Measurements from ENCODE around the gene ASCC3. TPM values are rescaled to one million over a fixed set of nuclear protein-coding genes. Genes with fewer than 3 reads are reported as not detected.
A peak's percentile ranks its signal among the peaks of the same experiment; 100 is the strongest.

ASCC3 gene
- total and polyA plus RNA-seq, 2 experiments from 2014 or later: 92.9 to 129 TPM

DNA sequence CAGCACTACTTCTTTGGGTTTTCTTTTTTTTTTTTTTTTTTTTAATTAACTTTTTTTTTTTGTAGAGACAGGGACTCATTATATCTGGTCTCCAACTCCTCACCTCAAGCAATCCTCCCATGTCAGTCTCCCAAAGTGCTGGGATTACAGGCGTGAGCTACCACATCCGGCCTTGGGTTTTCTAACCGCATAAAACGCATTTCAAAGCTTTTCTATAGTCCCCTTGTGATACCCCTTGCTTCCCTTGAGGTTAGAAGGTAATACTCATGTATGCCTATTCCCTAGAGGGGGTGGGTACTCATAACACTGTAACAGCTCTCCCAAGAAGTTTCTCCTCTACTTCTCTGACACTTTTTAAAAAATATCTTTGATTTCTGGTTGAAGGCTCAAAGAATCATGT lies 23.9 kb upstream of the ASCC3 start:
- H3K27ac Mint-ChIP-seq: no peak overlapping the region
- H3K9me3 Mint-ChIP-seq: peaks cover 3% of the 10 kb centered on the region; the same call in 2 of the 3 replicates
- no peaks in the 10 kb centered on the region for H3K9me2 ChIP-seq (ENCODE audit: insufficient read depth)
- TF ChIP-seq EZH2 (IDR thresholded peaks at IDR 0.05; ENCODE audit: low read depth, unreplicated experiment): no peak
- TF ChIP-seq POLR2AphosphoS5 (IDR thresholded peaks at IDR 0.05; ENCODE audit: low read depth): no peak
- TF ChIP-seq, protein P1, sequence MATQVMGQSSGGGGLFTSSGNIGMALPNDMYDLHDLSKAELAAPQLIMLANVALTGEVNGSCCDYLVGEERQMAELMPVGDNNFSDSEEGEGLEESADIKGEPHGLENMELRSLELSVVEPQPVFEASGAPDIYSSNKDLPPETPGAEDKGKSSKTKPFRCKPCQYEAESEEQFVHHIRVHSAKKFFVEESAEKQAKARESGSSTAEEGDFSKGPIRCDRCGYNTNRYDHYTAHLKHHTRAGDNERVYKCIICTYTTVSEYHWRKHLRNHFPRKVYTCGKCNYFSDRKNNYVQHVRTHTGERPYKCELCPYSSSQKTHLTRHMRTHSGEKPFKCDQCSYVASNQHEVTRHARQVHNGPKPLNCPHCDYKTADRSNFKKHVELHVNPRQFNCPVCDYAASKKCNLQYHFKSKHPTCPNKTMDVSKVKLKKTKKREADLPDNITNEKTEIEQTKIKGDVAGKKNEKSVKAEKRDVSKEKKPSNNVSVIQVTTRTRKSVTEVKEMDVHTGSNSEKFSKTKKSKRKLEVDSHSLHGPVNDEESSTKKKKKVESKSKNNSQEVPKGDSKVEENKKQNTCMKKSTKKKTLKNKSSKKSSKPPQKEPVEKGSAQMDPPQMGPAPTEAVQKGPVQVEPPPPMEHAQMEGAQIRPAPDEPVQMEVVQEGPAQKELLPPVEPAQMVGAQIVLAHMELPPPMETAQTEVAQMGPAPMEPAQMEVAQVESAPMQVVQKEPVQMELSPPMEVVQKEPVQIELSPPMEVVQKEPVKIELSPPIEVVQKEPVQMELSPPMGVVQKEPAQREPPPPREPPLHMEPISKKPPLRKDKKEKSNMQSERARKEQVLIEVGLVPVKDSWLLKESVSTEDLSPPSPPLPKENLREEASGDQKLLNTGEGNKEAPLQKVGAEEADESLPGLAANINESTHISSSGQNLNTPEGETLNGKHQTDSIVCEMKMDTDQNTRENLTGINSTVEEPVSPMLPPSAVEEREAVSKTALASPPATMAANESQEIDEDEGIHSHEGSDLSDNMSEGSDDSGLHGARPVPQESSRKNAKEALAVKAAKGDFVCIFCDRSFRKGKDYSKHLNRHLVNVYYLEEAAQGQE (IDR thresholded peaks at IDR 0.05; ENCODE audit: unreplicated experiment): no peak
- TF ChIP-seq, protein P2, sequence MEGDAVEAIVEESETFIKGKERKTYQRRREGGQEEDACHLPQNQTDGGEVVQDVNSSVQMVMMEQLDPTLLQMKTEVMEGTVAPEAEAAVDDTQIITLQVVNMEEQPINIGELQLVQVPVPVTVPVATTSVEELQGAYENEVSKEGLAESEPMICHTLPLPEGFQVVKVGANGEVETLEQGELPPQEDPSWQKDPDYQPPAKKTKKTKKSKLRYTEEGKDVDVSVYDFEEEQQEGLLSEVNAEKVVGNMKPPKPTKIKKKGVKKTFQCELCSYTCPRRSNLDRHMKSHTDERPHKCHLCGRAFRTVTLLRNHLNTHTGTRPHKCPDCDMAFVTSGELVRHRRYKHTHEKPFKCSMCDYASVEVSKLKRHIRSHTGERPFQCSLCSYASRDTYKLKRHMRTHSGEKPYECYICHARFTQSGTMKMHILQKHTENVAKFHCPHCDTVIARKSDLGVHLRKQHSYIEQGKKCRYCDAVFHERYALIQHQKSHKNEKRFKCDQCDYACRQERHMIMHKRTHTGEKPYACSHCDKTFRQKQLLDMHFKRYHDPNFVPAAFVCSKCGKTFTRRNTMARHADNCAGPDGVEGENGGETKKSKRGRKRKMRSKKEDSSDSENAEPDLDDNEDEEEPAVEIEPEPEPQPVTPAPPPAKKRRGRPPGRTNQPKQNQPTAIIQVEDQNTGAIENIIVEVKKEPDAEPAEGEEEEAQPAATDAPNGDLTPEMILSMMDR (conservative IDR thresholded peaks at IDR 0.05; ENCODE audit: low read depth in 2 of 2): no peak
- no peak for TF ChIP-seq ZNF114 (CRISPR knock-in tag; IDR thresholded peaks at IDR 0.05)
- TF ChIP-seq, protein P3, sequence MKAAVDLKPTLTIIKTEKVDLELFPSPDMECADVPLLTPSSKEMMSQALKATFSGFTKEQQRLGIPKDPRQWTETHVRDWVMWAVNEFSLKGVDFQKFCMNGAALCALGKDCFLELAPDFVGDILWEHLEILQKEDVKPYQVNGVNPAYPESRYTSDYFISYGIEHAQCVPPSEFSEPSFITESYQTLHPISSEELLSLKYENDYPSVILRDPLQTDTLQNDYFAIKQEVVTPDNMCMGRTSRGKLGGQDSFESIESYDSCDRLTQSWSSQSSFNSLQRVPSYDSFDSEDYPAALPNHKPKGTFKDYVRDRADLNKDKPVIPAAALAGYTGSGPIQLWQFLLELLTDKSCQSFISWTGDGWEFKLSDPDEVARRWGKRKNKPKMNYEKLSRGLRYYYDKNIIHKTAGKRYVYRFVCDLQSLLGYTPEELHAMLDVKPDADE (IDR thresholded peaks at IDR 0.05): no peak
- TF ChIP-seq NANOG (IDR thresholded peaks at IDR 0.05; ENCODE audit: borderline replicate concordance): no peak
- TF ChIP-seq ZNF331 (CRISPR knock-in tag; IDR thresholded peaks at IDR 0.05; ENCODE audit: low read depth): no peak
- TF ChIP-seq, protein P4, sequence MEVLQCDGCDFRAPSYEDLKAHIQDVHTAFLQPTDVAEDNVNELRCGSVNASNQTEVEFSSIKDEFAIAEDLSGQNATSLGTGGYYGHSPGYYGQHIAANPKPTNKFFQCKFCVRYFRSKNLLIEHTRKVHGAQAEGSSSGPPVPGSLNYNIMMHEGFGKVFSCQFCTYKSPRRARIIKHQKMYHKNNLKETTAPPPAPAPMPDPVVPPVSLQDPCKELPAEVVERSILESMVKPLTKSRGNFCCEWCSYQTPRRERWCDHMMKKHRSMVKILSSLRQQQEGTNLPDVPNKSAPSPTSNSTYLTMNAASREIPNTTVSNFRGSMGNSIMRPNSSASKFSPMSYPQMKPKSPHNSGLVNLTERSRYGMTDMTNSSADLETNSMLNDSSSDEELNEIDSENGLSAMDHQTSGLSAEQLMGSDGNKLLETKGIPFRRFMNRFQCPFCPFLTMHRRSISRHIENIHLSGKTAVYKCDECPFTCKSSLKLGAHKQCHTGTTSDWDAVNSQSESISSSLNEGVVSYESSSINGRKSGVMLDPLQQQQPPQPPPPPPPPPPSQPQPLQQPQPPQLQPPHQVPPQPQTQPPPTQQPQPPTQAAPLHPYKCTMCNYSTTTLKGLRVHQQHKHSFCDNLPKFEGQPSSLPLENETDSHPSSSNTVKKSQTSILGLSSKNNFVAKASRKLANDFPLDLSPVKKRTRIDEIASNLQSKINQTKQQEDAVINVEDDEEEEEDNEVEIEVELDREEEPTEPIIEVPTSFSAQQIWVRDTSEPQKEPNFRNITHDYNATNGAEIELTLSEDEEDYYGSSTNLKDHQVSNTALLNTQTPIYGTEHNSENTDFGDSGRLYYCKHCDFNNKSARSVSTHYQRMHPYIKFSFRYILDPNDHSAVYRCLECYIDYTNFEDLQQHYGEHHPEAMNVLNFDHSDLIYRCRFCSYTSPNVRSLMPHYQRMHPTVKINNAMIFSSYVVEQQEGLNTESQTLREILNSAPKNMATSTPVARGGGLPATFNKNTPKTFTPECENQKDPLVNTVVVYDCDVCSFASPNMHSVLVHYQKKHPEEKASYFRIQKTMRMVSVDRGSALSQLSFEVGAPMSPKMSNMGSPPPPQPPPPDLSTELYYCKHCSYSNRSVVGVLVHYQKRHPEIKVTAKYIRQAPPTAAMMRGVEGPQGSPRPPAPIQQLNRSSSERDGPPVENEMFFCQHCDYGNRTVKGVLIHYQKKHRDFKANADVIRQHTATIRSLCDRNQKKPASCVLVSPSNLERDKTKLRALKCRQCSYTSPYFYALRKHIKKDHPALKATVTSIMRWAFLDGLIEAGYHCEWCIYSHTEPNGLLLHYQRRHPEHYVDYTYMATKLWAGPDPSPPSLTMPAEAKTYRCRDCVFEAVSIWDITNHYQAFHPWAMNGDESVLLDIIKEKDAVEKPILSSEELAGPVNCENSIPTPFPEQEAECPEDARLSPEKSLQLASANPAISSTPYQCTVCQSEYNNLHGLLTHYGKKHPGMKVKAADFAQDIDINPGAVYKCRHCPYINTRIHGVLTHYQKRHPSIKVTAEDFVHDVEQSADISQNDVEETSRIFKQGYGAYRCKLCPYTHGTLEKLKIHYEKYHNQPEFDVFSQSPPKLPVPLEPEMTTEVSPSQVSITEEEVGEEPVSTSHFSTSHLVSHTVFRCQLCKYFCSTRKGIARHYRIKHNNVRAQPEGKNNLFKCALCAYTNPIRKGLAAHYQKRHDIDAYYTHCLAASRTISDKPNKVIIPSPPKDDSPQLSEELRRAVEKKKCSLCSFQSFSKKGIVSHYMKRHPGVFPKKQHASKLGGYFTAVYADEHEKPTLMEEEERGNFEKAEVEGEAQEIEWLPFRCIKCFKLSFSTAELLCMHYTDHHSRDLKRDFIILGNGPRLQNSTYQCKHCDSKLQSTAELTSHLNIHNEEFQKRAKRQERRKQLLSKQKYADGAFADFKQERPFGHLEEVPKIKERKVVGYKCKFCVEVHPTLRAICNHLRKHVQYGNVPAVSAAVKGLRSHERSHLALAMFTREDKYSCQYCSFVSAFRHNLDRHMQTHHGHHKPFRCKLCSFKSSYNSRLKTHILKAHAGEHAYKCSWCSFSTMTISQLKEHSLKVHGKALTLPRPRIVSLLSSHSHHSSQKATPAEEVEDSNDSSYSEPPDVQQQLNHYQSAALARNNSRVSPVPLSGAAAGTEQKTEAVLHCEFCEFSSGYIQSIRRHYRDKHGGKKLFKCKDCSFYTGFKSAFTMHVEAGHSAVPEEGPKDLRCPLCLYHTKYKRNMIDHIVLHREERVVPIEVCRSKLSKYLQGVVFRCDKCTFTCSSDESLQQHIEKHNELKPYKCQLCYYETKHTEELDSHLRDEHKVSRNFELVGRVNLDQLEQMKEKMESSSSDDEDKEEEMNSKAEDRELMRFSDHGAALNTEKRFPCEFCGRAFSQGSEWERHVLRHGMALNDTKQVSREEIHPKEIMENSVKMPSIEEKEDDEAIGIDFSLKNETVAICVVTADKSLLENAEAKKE (CRISPR knock-in tag; IDR thresholded peaks at IDR 0.05): no peak
- TF ChIP-seq JUNB (IDR thresholded peaks at IDR 0.05; ENCODE audit: unreplicated experiment): no peak
- TF ChIP-seq EZH2phosphoT487 (IDR thresholded peaks at IDR 0.05; ENCODE audit: unreplicated experiment): no peak
- no peak for TF ChIP-seq CREB1 (CRISPR knock-in tag; IDR thresholded peaks at IDR 0.05; ENCODE audit: low read depth)
- no peak for TF ChIP-seq STAT1 (IDR thresholded peaks at IDR 0.05; ENCODE audit: unreplicated experiment)
- H3K4me2 ChIP-seq: no peak overlapping the region
- H3K36me3 ChIP-seq (ENCODE audit: insufficient read depth): 0 out of 2 replicates have a peak, but pooled peaks cover 5% of the 10 kb centered on the region
- no peak overlapping the region for H3K4me3 Mint-ChIP-seq
- ATAC-seq (no peak), DNase-seq (ENCODE audit: low spot score) (peak; percentile 28)
- no peaks in the 10 kb centered on the region for H3K27me3 ChIP-seq (ENCODE audit: insufficient read depth)
- H3K27ac ChIP-seq (ENCODE audit: low read depth): no peak overlapping the region
- peaks cover 2% of the 10 kb centered on the region for H3K27me3 Mint-ChIP-seq (ENCODE audit: insufficient read depth, low read depth, poor library complexity)
- no peak overlapping the region for H3K4me3 ChIP-seq
- no peaks in the 10 kb centered on the region for H3K79me2 ChIP-seq (replicated peaks; ENCODE audit: insufficient read depth)
- no peaks in the 10 kb centered on the region for H3F3A ChIP-seq (replicated peaks; ENCODE audit: low read depth)
- no peaks in the 10 kb centered on the region for H4K20me1 ChIP-seq (replicated peaks; ENCODE audit: insufficient read depth)
- peaks cover 4% of the 10 kb centered on the region for H3K4me1 Mint-ChIP-seq
- H3K4me1 ChIP-seq (ENCODE audit: insufficient read depth): peaks cover 9% of the 10 kb centered on the region; the same call in 1 of the 2 replicates
- peaks cover 2% of the 10 kb centered on the region; the same call in 1 of the 3 replicates for H3K36me3 Mint-ChIP-seq (ENCODE audit: low read depth)
- no peak overlapping the region for H2AFZ ChIP-seq

All from GM23338 (cell line).